Suprapubic skin (tissue), 3 donors: ENCODE measurements around the gene COPA.

ENCODE experiments used
- CTCF ChIP-seq, 2 donors: fragments of 200-600 bp in 1 of 2; fragments of 450-650 bp in 1 of 2; sonication (generic) in 1 of 2; IDR thresholded peaks; one replicate each; pipeline ENCODE4 v1.5.1; 2016 to 2019; ENCODE audit warnings: antibody characterized with exemption in 2 of 2, mild to moderate bottlenecking in 1 of 2, moderate library complexity in 1 of 2
- POLR2AphosphoS5 ChIP-seq, 3 donors: sonication (generic); formaldehyde crosslinking; IDR thresholded peaks; one replicate each; pipeline ENCODE4 v1.6.1; 2017; ENCODE audit warnings: antibody characterized with exemption in 3 of 3

GRCh38 chr1:160361814-160362167 is 18.7 kb upstream of the COPA start:
- TF ChIP-seq POLR2AphosphoS5 (IDR thresholded peaks at IDR 0.05) (no peak), CTCF (IDR thresholded peaks at IDR 0.05) (no peak)
